ENCODE data around the gene NOTCH2. TPM values are rescaled to one million over a fixed set of nuclear protein-coding genes. Genes with fewer than 3 reads are reported as not detected.

Gene NOTCH2
- total RNA-seq, 1 donor from 2014 or later: 66.6 TPM

DNA sequence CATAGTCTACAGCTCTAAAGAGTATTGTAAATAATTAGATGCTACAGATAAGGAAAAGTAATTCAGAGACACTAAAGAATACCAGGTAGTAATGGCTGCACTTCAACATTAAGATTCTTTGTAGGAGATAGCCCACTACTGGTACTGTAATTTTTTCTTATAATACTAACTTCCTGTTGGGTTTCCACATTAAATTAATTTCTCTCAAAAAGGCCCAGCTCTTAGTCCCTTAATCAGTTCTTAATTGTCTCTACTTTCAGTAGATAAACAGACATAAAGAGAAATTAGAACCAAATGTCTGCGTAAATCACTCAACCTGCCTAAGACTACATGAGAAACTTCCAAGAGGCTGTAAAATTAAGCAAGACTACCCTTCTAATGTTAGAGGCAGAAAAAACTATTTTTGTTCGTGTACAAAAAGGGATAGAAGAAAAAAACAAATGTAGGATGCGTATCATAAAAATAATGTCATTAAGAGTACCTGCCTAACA, 83.4 kb downstream of the NOTCH2 start:
- Histone ChIP-seq H3K4me2 (no peak overlapping the region), H3K27ac (no peak overlapping the region), H3F3A (ENCODE audit: low read depth) (no peaks in the 10 kb centered on the region), H3K4me3 (no peak overlapping the region), H3K79me2 (ENCODE audit: low read depth) (no peaks in the 10 kb centered on the region), H3K36me3 (no peaks in the 10 kb centered on the region), H3K9me3 (ENCODE audit: low read depth) (no peaks in the 10 kb centered on the region), H2AFZ (replicated peaks) (no peak overlapping the region), H3K9ac (no peak overlapping the region), H3K27me3 (no peaks in the 10 kb centered on the region), H4K20me1 (ENCODE audit: low read depth) (no peaks in the 10 kb centered on the region), H3K4me1 (no peaks in the 10 kb centered on the region)
- DNase-seq (ENCODE audit: low spot score): no peak
- TF ChIP-seq EZH2phosphoT487 (IDR thresholded peaks at IDR 0.05) (no peak), EZH2 (IDR thresholded peaks at IDR 0.05) (no peak), CTCF (IDR thresholded peaks at IDR 0.05) (no peak)
- Mint-ChIP-seq H3K27ac (no peak overlapping the region), H3K36me3 (peaks cover 31% of the 10 kb centered on the region), H3K9me3 (no peaks in the 10 kb centered on the region), H3K4me1 (no peaks in the 10 kb centered on the region), H3K4me3 (no peak overlapping the region), H3K27me3 (ENCODE audit: insufficient read depth, low read depth) (no peaks in the 10 kb centered on the region)

GRCh38 chr1:119984771-119985170, 84.7 kb downstream of the NOTCH2 start:
- H3K4me2 ChIP-seq: no peak overlapping the region
- no peak for TF ChIP-seq EZH2phosphoT487 (IDR thresholded peaks at IDR 0.05)
- TF ChIP-seq EZH2 (IDR thresholded peaks at IDR 0.05): no peak
- TF ChIP-seq CTCF (IDR thresholded peaks at IDR 0.05): no peak
- H3K27me3 ChIP-seq: no peaks in the 10 kb centered on the region
- no peak overlapping the region for H3K4me3 ChIP-seq
- H3K27ac ChIP-seq: no peak overlapping the region
- no peaks in the 10 kb centered on the region for H3K79me2 ChIP-seq (ENCODE audit: low read depth)
- no peaks in the 10 kb centered on the region for H3K4me1 Mint-ChIP-seq
- no peak overlapping the region for H3K9ac ChIP-seq
- H4K20me1 ChIP-seq (ENCODE audit: low read depth): no peaks in the 10 kb centered on the region
- H3K36me3 ChIP-seq: no peaks in the 10 kb centered on the region
- no peaks in the 10 kb centered on the region for H3K9me3 ChIP-seq (ENCODE audit: low read depth)
- no peaks in the 10 kb centered on the region for H3K27me3 Mint-ChIP-seq (ENCODE audit: insufficient read depth, low read depth)
- H3K4me3 Mint-ChIP-seq: no peak overlapping the region
- H3K27ac Mint-ChIP-seq: no peak overlapping the region
- no peaks in the 10 kb centered on the region for H3K4me1 ChIP-seq
- H2AFZ ChIP-seq (replicated peaks): no peak overlapping the region
- no peaks in the 10 kb centered on the region for H3F3A ChIP-seq (ENCODE audit: low read depth)
- no peak for DNase-seq (ENCODE audit: low spot score)
- peaks cover 31% of the 10 kb centered on the region for H3K36me3 Mint-ChIP-seq
- no peaks in the 10 kb centered on the region for H3K9me3 Mint-ChIP-seq

GRCh38 chr1:119981986-119982815, 87.3 kb downstream of the NOTCH2 start:
- Histone ChIP-seq H3K4me1 (no peaks in the 10 kb centered on the region), H3K27me3 (no peaks in the 10 kb centered on the region), H3K27ac (no peak overlapping the region), H3K4me3 (no peak overlapping the region), H3K36me3 (no peaks in the 10 kb centered on the region), H4K20me1 (ENCODE audit: low read depth) (no peaks in the 10 kb centered on the region), H2AFZ (replicated peaks) (no peak overlapping the region), H3F3A (ENCODE audit: low read depth) (no peaks in the 10 kb centered on the region), H3K4me2 (no peak overlapping the region), H3K9me3 (ENCODE audit: low read depth) (no peaks in the 10 kb centered on the region), H3K79me2 (ENCODE audit: low read depth) (no peaks in the 10 kb centered on the region), H3K9ac (no peak overlapping the region)
- Mint-ChIP-seq H3K4me3 (no peak overlapping the region), H3K36me3 (peaks cover 27% of the 10 kb centered on the region), H3K9me3 (no peaks in the 10 kb centered on the region), H3K27ac (no peak overlapping the region), H3K4me1 (no peaks in the 10 kb centered on the region), H3K27me3 (ENCODE audit: insufficient read depth, low read depth) (no peaks in the 10 kb centered on the region)
- TF ChIP-seq EZH2 (IDR thresholded peaks at IDR 0.05) (no peak), EZH2phosphoT487 (IDR thresholded peaks at IDR 0.05) (no peak), CTCF (IDR thresholded peaks at IDR 0.05) (no peak)
- no peak for DNase-seq (ENCODE audit: low spot score)
